ENCODE results near the gene SLC6A17. TPM values are rescaled to one million over a fixed set of nuclear protein-coding genes. Genes with fewer than 3 reads are reported as not detected.

SLC6A17 gene
- total and polyA plus RNA-seq, 2 donors (not counting 3 experiments of a cell fraction or from before 2014, with no cell fraction given): 0.03 TPM; not detected in 1

DNA sequence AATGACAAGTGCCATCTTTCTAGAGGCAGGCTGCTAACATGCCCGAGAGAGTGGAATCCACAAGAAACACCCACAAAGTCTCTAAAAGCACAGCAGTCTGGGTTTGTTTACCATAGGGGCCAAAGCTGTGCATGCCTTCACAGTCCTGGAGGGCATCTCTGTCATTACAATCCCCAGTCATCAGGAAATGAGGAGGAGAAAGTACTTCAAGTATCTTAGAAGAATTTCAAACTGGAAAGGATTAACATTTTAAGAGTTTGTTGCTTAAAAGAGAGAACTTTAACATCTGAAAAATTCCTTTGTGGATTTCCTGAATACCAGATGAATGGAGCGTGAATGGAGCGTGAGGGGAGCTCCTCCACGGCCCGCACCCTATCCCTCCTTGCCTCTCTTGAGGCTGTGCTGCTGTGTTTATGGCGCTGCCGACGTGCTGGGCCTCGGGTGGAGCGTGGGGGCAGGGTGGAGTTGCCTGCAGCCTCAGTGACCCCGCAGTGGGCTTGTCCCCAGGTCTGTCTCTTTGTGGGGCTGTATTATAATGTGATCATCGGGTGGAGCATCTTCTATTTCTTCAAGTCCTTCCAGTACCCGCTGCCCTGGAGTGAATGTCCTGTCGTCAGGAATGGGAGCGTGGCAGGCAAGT, 23.3 kb downstream of the SLC6A17 start:
- CTCF ChIA-PET: no interaction called here
- Histone ChIP-seq H4K20me1 (replicated peaks; ENCODE audit: control insufficient read depth, extremely low read depth, insufficient read depth, low read length) (no peaks in the 10 kb centered on the region), H3K9me3 (replicated peaks; ENCODE audit: control insufficient read depth, insufficient read depth, low read length) (no peaks in the 10 kb centered on the region), H3K4me1 (ENCODE audit: control insufficient read depth, extremely low read depth, insufficient read depth, low read length) (no peaks in the 10 kb centered on the region), H3K27me3 (ENCODE audit: control insufficient read depth in 2 of 2, insufficient read depth in 2 of 2, low read length in 2 of 2) (peaks cover 0 to 3% of the 10 kb centered on the region in 2 experiments), H3K4me3 (replicated peaks in 1 of 3; ENCODE audit: insufficient read depth in 1 of 3, low read depth in 1 of 3, low read length in 3 of 3) (no peak overlapping the region), H3K4me2 (ENCODE audit: insufficient read depth, low read length) (no peak overlapping the region), H3K79me2 (ENCODE audit: control insufficient read depth, insufficient read depth, low read length) (no peaks in the 10 kb centered on the region), H2AFZ (ENCODE audit: low read depth, low read length) (no peak overlapping the region), H3K27ac (ENCODE audit: insufficient read depth, low read depth, low read length) (no peak overlapping the region), H3K9ac (replicated peaks; ENCODE audit: extremely low read depth, insufficient read depth, low read length) (no peak overlapping the region), H3K36me3 (ENCODE audit: control insufficient read depth in 2 of 2, extremely low read depth in 1 of 2, insufficient read depth in 2 of 2, low read length in 2 of 2) (no peaks in the 10 kb centered on the region), H3K9me1 (replicated peaks; ENCODE audit: control insufficient read depth, extremely low read depth, insufficient read depth, low read length) (no peaks in the 10 kb centered on the region)
- DNase-seq (ENCODE audit: low read depth, low spot score) (no peak), FAIRE-seq (no peak)
- dilution Hi-C loops (cut with MboI; ENCODE audit: extremely low pct_ligation_motif_present, low sequenced_read_pairs): no loop called here
- POLR2A ChIA-PET: no interaction called here
- TF ChIP-seq FOS (IDR thresholded peaks at IDR 0.05; ENCODE audit: borderline replicate concordance, insufficient read depth, low read length) (no peak), MYC (IDR thresholded peaks at IDR 0.05; ENCODE audit: low read depth, low read length) (no peak), EZH2 (IDR thresholded peaks at IDR 0.05; ENCODE audit: borderline replicate concordance, low read depth, low read length, severe bottlenecking) (no peak), CTCF (IDR thresholded peaks at IDR 0.05; ENCODE audit: extremely low read depth in 1 of 2, insufficient read depth in 1 of 2, low read depth in 1 of 2, low read length in 2 of 2) (no peak), JUN (IDR thresholded peaks at IDR 0.05; ENCODE audit: borderline replicate concordance, insufficient read depth, insufficient read length, low read depth) (no peak), POLR2A (IDR thresholded peaks at IDR 0.05; ENCODE audit: low read depth, low read length) (no peak), GATA2 (IDR thresholded peaks at IDR 0.05; ENCODE audit: insufficient read depth, insufficient read length, low read depth, low read length) (no peak), POLR2AphosphoS5 (IDR thresholded peaks at IDR 0.05; ENCODE audit: insufficient read depth, low read depth, low read length) (no peak)
- TF ChIP-seq, protein P1, sequence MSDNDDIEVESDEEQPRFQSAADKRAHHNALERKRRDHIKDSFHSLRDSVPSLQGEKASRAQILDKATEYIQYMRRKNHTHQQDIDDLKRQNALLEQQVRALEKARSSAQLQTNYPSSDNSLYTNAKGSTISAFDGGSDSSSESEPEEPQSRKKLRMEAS (IDR thresholded peaks at IDR 0.05; ENCODE audit: insufficient read depth, insufficient read length): no peak
- intact Hi-C loops (cut with micrococcal nuclease): no loop called here
- BruUV-seq (replicated peaks): no TSS peak
